Stimulated activated CD4-positive, alpha-beta T cell treated with anti-CD3 and anti-CD28 coated beads, Interleukin-12 subunit alpha, Interleukin-12 subunit beta, amount 100 ng/mL, for 48 hours (primary cell): Measurements from ENCODE around the gene INPP5A.
A peak's percentile ranks its signal among the peaks of the same experiment; 100 is the strongest.
"Not testable (repeated sequence)": the region's sequence is repeated elsewhere in the genome, so short reads cannot be mapped to it uniquely, and the experiment has no call there.

ENCODE experiments used
- DNase-seq, 3 donors: peaks; one replicate each; pipeline ENCODE4 v3.0.0-alpha.2; 2020; ENCODE audit warnings: low read depth in 2 of 3, low spot score in 1 of 3

INPP5A gene

GRCh38 chr10:132560241-132560731 is 22.7 kb downstream of the INPP5A start:
- DNase-seq, result no peak

GRCh38 chr10:132562177-132562915 is 24.8 kb downstream of the INPP5A start:
- DNase-seq, result no peak

- DNase-seq, result no peak
Measured at GRCh38 chr10:132562916-132563456, 25.4 kb downstream of the INPP5A start.

DNA sequence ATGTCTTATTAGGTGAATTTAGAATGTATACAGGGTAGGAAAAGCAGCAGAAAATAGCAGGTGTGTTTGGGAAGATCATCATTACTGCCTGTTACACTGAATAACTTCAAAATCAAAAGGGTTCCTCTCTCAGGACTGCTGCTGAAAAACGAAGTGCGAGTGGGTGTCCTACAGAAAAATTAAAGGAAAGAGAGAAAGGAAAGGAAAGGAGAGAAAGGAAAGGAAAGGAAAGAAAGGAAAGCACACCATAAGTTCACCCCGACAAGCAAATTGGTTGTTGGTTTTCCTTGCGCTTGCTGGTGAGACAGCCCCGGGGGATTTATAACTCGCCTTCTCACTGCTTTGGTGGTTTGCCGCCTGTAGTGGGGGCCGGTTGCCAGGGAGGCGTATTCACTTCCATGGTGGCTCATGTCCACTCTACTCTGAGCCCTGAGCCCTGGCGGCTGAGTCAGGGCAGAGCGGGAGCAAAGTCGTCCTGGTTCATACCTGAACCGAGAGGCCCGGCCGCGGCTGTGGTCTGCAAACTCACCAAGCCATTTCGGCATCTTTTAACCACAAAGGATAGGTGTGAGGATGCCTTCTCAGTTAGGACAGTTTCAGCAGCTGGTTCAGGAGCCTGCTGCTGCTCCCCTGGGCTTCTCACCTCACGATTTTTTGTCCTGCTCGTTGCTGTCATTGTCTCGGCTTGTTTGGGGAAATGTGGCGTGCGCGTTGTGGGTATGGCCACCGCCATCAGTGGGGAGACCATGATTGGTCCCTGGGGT is 26.1 kb downstream of the INPP5A start:
- no peak for DNase-seq

GRCh38 chr10:132564249-132564605 is 26.6 kb downstream of the INPP5A start:
- no peak for DNase-seq

DNA sequence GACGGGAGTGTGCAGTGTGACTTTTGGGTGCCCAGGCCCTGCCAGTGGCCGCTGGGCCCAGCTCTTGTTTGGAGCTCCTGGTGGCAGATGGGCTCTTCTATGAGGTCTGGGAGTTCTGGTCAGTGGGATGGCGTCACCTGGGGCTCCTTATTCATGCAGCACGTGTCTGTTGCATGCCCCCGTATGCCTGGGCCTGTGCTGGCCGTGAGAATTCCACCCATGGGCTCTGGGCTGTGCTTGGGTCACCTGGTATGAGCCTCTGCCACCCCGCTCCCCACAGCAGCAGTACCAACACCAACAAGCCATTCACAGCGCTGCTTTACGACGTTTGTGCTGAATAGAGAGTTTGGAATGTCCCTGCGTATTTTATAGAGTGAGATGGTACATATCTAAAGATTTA is 27.1 kb downstream of the INPP5A start:
- no peak for DNase-seq

DNA sequence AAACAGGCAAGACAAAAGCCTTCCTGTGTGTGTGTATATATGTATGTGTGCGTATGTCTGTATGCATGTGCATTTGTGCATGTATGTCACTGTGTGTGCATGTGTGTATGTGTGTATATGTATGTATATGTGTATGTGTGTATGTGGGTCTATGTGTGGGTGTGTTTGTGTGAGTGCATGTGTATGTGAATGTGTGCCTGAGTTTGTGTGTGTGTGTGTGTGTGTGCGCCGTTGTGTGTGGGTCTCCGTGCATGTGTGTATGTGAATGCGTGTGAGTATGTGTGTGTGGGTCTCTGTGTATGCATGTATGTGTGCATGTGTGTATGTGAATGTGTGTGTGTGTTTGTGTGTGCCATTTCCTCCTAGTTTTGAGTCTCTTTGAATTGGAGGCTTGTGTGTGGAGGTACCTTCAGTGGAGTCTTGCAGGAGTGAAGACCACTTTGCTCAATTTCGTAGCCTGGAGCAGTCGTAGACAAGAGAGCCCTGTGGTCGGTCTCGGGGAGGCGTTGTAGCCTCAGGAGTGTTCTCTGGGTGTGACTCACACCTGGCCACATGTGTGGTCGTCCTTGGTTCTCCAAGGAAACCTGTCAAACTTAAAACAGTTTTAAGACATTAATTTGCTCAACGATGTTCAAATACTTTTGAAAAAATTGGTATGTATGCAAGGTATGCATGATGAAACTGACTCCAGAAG is 28.1 kb downstream of the INPP5A start:
- DNase-seq, result no peak

DNA sequence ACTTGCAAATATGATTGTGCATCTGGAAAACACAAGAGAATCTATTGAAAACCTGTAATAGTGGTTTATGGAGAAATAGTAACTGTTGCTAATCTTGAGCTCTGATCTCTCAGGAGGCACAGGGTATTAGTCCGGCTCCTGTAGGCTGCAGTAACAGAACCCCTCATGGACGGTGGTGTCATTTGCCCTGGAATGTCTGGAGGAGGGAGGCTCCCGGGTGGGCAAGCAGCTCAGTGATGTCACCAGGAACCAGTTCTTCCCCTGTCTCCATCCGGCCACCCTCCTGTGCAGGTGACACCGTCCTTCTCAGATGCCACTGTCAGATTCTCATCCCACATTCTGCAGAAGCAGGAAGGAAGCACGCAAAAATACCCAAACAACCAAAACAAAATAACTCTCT is 29.3 kb downstream of the INPP5A start:
- DNase-seq, result no peak

DNA sequence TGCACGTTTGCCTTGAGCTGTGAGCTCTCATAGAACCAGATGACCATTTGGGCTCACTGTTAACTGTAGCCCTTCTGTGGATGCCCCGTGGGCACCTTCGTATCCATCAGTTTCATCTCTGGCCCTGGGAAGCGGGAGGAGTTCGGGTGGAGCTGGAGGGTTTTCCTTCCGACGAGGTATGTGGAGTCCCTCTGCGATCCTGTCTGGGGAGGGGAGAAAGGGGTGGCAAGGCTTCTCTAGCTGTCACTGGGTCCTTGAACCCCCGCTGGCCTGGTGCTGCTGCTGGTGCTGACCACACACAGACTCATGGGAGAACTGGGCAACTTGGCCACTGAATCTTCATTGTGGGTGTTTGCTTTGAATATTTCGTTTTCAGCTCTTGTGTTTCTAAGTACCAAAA is 32.7 kb downstream of the INPP5A start:
- DNase-seq, result no peak

DNA sequence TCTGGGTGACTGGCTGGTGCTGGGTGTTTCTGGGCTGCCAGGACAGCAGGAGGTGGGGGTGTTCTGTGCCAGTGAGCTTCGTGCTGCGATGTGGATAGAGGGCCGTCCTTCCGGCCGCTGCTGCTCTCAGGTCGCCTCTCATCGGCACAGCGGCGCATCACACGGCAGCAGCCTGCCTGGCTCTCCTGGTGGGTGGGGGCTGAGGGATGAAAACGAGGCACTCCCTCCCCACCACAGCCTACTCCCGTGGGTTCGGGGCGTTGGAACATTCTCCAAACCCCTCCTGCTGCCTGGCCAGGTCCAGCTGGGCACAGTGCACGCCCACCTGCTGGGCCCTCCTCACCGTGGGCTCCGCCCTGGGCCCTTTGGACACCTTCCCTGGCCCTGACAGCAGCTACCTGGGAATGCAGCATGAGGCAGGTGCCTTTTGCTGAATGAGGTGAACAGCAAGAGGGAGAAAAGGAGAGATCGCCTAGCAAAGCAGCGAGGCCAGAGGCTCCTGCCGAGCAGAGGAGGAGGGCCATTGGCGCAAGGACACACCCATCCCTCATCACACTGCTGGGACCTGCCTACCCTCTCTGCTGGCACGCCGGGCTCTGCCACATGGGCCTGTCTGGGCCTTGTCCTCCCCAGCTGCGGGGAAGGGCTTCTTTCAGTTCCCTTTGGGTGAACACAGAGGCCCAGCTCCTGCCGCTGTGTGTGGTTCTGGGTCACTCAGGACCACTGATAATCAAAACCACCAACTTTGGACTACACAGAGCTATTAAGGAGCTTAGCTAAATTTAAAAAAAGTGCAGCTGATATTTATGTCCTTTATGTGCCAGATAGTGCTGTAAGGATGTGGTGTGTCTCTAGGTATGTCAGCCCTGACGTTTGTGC is 33.4 kb downstream of the INPP5A start:
- DNase-seq, result no peak

GRCh38 chr10:132571650-132572544 is 34.3 kb downstream of the INPP5A start:
- DNase-seq, result peak; percentile 56 to 63 (median 59)

GRCh38 chr10:132572545-132572937 is 35.0 kb downstream of the INPP5A start:
- DNase-seq, result no peak

- DNase-seq, result not testable (repeated sequence)
Measured at GRCh38 chr10:132572946-132573345, 35.4 kb downstream of the INPP5A start.

DNA sequence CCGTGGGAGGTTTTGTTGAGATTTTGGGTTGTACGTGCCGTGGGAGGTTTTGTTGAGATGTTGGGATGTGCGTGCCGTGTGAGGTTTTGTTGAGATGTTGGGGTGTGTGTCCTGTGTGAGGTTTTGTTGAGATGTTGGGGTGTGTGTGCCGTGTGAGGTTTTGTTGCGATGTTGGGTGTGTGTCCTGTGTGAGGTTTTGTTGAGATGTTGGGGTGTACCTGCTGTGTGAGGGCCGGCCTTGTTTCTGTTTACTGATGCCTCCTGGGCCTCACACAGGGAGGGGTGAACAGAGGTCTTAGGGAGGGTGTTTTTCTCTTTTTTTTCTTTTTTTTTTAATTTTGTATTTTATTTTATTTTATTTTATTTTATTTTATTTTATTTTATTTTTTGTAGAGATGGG is 36.7 kb downstream of the INPP5A start:
- DNase-seq, result no peak

- DNase-seq, result no peak
Measured at GRCh38 chr10:132574783-132575319, 37.3 kb downstream of the INPP5A start.

DNA sequence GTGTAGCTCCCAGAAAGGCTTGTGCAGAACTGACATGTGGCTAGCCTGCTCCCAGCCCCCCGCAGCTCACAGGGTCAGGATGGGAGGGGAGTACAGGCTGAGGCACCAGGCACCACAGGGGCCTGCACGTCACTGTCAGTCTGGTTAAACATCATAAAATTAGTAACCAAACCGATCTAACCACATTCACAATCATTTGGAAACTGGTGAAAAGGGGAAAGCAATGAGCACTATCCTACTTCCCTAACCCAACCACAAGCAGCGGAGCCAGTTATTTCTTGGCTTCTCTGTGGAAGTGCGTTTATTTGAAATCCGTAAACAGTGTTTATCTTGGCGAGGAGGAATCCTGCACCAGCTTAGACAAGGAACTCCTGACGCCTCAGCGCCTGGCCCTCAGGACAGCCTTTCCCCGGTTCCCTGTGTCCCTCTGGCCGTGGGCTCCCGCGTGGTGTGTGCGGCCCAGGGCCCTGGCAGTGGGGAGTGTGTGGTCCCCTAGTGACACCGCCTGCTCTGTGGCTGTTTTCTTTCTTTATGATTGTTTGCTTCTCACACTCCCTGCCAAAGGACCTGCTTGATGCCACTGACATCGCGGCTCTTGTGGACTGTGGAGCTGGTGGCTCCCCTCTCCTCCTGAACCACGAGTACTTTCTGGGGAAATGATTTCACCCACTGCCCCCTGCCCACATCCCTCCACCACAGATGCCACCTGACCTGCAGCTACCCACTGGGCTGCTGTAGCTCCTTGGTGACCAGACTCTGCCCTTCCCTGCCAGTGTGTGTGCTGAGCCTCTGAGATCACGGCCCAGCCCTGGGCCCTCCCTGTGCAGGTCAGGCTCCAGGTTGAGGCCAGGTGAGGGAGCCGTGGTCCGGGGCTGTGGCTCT is 38.0 kb downstream of the INPP5A start:
- no peak for DNase-seq

DNA sequence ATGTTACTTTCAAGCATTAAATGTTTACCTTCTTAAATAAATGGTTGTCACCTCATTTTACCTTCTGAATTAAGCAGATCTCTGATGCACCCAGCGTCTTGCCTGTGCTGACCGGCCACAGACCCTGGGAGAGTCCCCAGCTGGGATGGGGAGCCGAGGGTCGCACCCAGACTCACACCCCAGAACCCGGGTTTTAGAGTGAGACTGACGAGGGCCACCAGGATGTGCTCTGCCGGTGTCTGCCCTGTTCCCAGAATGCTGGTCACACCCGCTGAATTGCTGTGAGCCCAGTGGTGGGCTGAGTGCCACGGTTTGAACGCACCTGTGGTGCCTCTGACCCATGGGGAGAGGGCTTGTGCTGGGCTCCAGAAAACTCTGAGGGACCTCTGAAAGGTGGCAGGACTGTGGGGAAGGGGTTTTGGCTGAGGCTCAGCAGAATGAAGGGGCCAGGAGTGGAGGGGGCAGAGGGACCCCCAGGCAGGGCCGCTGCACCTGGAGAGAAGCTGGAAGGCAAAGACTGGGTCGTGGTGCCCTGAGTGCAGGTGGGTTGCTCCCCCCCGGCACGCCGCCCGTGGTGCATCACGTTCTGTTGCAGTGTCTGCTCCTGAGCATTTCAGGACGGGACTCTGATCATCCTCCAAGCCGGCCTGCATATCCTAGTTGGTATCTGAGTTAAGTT is 39.2 kb downstream of the INPP5A start:
- no peak for DNase-seq
